B cell (primary cell): ENCODE measurements around the gene TSSK1B. TPM values are rescaled to one million over a fixed set of nuclear protein-coding genes. Genes with fewer than 3 reads are reported as not detected.

Source experiments
- ATAC-seq: fragments of 200-7000 bp; cut with Tn5 transposase; one replicate; pipeline ENCODE4 v1.10.0; 2021; ENCODE audit warnings: low read depth, mild to moderate bottlenecking, moderate number of reproducible peaks, moderate library complexity
- CTCF ChIA-PET: fragments of 350-600 bp; sonication (Branson Sonifier 250); formaldehyde crosslinking; loops from one replicate; lab custom pipeline; 2021; ENCODE audit warnings: antibody characterized with exemption, inconsistent platforms; lab: Charles Lee
- POLR2A ChIA-PET: fragments of 350-600 bp; sonication (Branson Sonifier 250); formaldehyde crosslinking; loops from one replicate; lab custom pipeline; 2021; ENCODE audit warnings: antibody characterized with exemption; lab: Charles Lee
- DNase-seq: peaks from one replicate; pipeline ENCODE4 v3.0.0; 2013
- H2AFZ ChIP-seq: 2 replicates; pipeline ENCODE4 v1.6.1; 2012; ENCODE audit warnings: mild to moderate bottlenecking, low read depth, low read length; ENCODE audit not compliant: insufficient read depth, poor library complexity, severe bottlenecking
- H3K27ac ChIP-seq, 2 donors: 1 replicate in 1 of 2; 2 replicates in 1 of 2; pipeline ENCODE4 v1.5.1; 2012 to 2013; ENCODE audit warnings: low read length in 2 of 2, mild to moderate bottlenecking in 2 of 2, moderate library complexity in 1 of 2
- H3K27me3 ChIP-seq, 4 experiments: fragments of 200-600 bp in 1 of 4; sonication (generic) in 1 of 4; replicated peaks in 1 of 4; 1 replicate in 2 of 4; 2 replicates in 2 of 4; pipeline versions ENCODE4 v1.6.1 to v1.7.0; 2013 to 2016; ENCODE audit warnings: low read length in 3 of 4, mild to moderate bottlenecking in 2 of 4, mixed read lengths in 1 of 4, moderate library complexity in 1 of 4; ENCODE audit not compliant: insufficient read depth in 4 of 4, control insufficient read depth in 3 of 4; ENCODE audit errors: control extremely low read depth in 1 of 4
- H3K36me3 ChIP-seq, 2 experiments: replicated peaks in 1 of 2; 1 replicate in 1 of 2; 2 replicates in 1 of 2; pipeline versions ENCODE4 v1.6.1 to v1.7.1; 2013; ENCODE audit warnings: low read length in 1 of 2; ENCODE audit not compliant: insufficient read depth in 2 of 2, control insufficient read depth in 1 of 2; ENCODE audit errors: control extremely low read depth in 1 of 2, extremely low read depth in 1 of 2
- H3K4me1 ChIP-seq, 2 donors: fragments of 200-600 bp in 1 of 2; sonication (generic) in 1 of 2; 1 replicate in 1 of 2; 2 replicates in 1 of 2; pipeline versions ENCODE4 v1.5.1 to v1.6.1; 2013 to 2017; ENCODE audit warnings: low read length in 2 of 2; ENCODE audit not compliant: control insufficient read depth in 2 of 2, insufficient read depth in 2 of 2
- H3K4me2 ChIP-seq: replicated peaks from 2 replicates; pipeline ENCODE3; 2012; ENCODE audit warnings: mild to moderate bottlenecking, low read depth, low read length; ENCODE audit not compliant: poor library complexity, severe bottlenecking
- H3K4me3 ChIP-seq, 5 experiments: fragments of 200-600 bp in 1 of 5; sonication (generic) in 1 of 5; 1 replicate in 3 of 5; 2 replicates in 2 of 5; pipeline versions ENCODE4 v1.5.1 to v1.7.0; 2011 to 2016; ENCODE audit warnings: low read length in 4 of 5, mild to moderate bottlenecking in 4 of 5, low read depth in 2 of 5, control low read depth in 1 of 5, moderate library complexity in 1 of 5; ENCODE audit not compliant: insufficient read depth in 1 of 5; ENCODE audit errors: control extremely low read depth in 1 of 5, extremely low read depth in 1 of 5
- H3K79me2 ChIP-seq: fragments of 200-600 bp; sonication (generic); one replicate; pipeline ENCODE4 v1.6.0; 2016; ENCODE audit warnings: low read length; ENCODE audit not compliant: control insufficient read depth, insufficient read depth
- H3K9ac ChIP-seq: fragments of 200-600 bp; sonication (generic); 2 replicates; pipeline ENCODE4 v1.6.1; 2017; ENCODE audit warnings: mild to moderate bottlenecking, low read length, moderate library complexity
- H3K9me3 ChIP-seq, 3 donors: one replicate each; pipeline versions ENCODE4 v1.6.1 to v1.7.1; 2013; ENCODE audit warnings: low read length in 2 of 3; ENCODE audit not compliant: control insufficient read depth in 2 of 3, insufficient read depth in 1 of 3; ENCODE audit errors: control extremely low read depth in 1 of 3
- H4K20me1 ChIP-seq: 2 replicates; pipeline ENCODE4 v1.6.0; 2012; ENCODE audit warnings: mild to moderate bottlenecking, low read length; ENCODE audit not compliant: insufficient read depth, control insufficient read depth, poor library complexity, severe bottlenecking
- H3K27ac Mint-ChIP-seq: one replicate; pipeline ENCODE4 v1.8.0; 2021; ENCODE audit warnings: mixed read lengths
- H3K27me3 Mint-ChIP-seq: one replicate; pipeline ENCODE4 v1.8.0; 2021; ENCODE audit warnings: mixed read lengths
- H3K4me1 Mint-ChIP-seq: one replicate; pipeline ENCODE4 v1.8.0; 2021; ENCODE audit warnings: mixed read lengths
- H3K4me3 Mint-ChIP-seq: one replicate; pipeline ENCODE4 v1.8.0; 2021; ENCODE audit warnings: mixed read lengths
- H3K9me3 Mint-ChIP-seq: one replicate; pipeline ENCODE4 v1.8.0; 2022; ENCODE audit warnings: mixed read lengths; ENCODE audit not compliant: insufficient read depth
- EZH2 ChIP-seq: IDR thresholded peaks from 2 replicates; pipeline ENCODE4 v1.6.1; 2012; ENCODE audit warnings: borderline replicate concordance, low read depth, mild to moderate bottlenecking, moderate library complexity, low read length; ENCODE audit not compliant: insufficient read depth, poor library complexity, severe bottlenecking
- WGBS: methylation state at CpG from one replicate; pipeline ENCODE4 v1.1.5; 2013; ENCODE audit warnings: missing lambda C conversion rate; ENCODE audit not compliant: insufficient coverage; 5-methylcytosine and 5-hydroxymethylcytosine counted together
- intact Hi-C: fragments of 100-400 bp; cut with micrococcal nuclease; formaldehyde crosslinking; loops from one replicate; pipeline ENCODE4 v1.10.0; 2022
- polyA plus RNA-seq: library from polyadenylated mRNA; depleted of rRNA; stranded (reverse); fragments of >200 nt; gene quantifications from 2 replicates; pipeline ENCODE4 v1.2.3, GENCODE V29; 2012
- total RNA-seq, 2 donors: library from RNA; stranded (reverse); fragments of 120-200 nt in 1 of 2; gene quantifications; 1 replicate in 1 of 2; 2 replicates in 1 of 2; pipeline versions ENCODE4 v1.2.3 to v1.2.4, GENCODE V29; 2013 to 2022
- TF ChIP-seq, protein P1 (sequence below): fragments of 200-600 bp; IDR thresholded peaks from one replicate; pipeline ENCODE4 v1.8.0; 2022; ENCODE audit warnings: antibody characterized with exemption, mild to moderate bottlenecking

The TSSK1B gene
- total and polyA plus RNA-seq, 2 donors (not counting 1 experiment from before 2014, with no cell fraction given), result not detected

GRCh38 chr5:113452941-113453340 is 18.2 kb upstream of the TSSK1B start:
- Histone ChIP-seq H3K79me2 (no peaks in the 10 kb centered on the region), H3K4me1 (no peaks in the 10 kb centered on the region), H3K36me3 (no peaks in the 10 kb centered on the region), H3K9ac (no peak overlapping the region), H3K4me3 (no peak overlapping the region), H4K20me1 (no peaks in the 10 kb centered on the region), H3K27me3 (no peaks in the 10 kb centered on the region), H3K4me2 (no peak overlapping the region), H3K27ac (no peak overlapping the region), H2AFZ (no peak overlapping the region), H3K9me3 (no peaks in the 10 kb centered on the region)
- intact Hi-C loops, result no loop called here
- DNase-seq (no peak), ATAC-seq (no peak)
- ChIA-PET POLR2A (no interaction called here), CTCF (no interaction called here)
- Mint-ChIP-seq H3K9me3 (no peaks in the 10 kb centered on the region), H3K4me1 (no peaks in the 10 kb centered on the region), H3K4me3 (no peak overlapping the region), H3K27ac (no peak overlapping the region), H3K27me3 (peaks cover 21% of the 10 kb centered on the region)
- 100% methylated on average over 2 of the region's 6 CpGs for WGBS
- TF ChIP-seq, protein P1, sequence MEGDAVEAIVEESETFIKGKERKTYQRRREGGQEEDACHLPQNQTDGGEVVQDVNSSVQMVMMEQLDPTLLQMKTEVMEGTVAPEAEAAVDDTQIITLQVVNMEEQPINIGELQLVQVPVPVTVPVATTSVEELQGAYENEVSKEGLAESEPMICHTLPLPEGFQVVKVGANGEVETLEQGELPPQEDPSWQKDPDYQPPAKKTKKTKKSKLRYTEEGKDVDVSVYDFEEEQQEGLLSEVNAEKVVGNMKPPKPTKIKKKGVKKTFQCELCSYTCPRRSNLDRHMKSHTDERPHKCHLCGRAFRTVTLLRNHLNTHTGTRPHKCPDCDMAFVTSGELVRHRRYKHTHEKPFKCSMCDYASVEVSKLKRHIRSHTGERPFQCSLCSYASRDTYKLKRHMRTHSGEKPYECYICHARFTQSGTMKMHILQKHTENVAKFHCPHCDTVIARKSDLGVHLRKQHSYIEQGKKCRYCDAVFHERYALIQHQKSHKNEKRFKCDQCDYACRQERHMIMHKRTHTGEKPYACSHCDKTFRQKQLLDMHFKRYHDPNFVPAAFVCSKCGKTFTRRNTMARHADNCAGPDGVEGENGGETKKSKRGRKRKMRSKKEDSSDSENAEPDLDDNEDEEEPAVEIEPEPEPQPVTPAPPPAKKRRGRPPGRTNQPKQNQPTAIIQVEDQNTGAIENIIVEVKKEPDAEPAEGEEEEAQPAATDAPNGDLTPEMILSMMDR, result no peak
- TF ChIP-seq EZH2, result no peak

GRCh38 chr5:113451797-113452196 is 17.0 kb upstream of the TSSK1B start:
- no peak overlapping the region for H3K9ac ChIP-seq

More at GRCh38 chr5:113451797-113452196, 17.0 kb upstream of the TSSK1B start:
- Histone ChIP-seq H3K79me2 (no peaks in the 10 kb centered on the region), H3K4me3 (no peak overlapping the region), H3K27me3 (peaks cover 0 to 2% (median 0%) of the 10 kb centered on the region in 4 experiments), H3K9me3 (no peaks in the 10 kb centered on the region), H3K36me3 (no peaks in the 10 kb centered on the region), H3K27ac (no peak overlapping the region), H3K4me2 (no peak overlapping the region), H3K4me1 (no peaks in the 10 kb centered on the region), H2AFZ (no peak overlapping the region), H4K20me1 (no peaks in the 10 kb centered on the region)
- H3K4me1 Mint-ChIP-seq, result no peaks in the 10 kb centered on the region
- no peak overlapping the region for H3K4me3 Mint-ChIP-seq
- no peak for ATAC-seq
- TF ChIP-seq EZH2, result no peak
- TF ChIP-seq, protein P1, result no peak
- no peak overlapping the region for H3K27ac Mint-ChIP-seq
- no peaks in the 10 kb centered on the region for H3K9me3 Mint-ChIP-seq
- no peak for DNase-seq
- intact Hi-C loops, result no loop called here
- CTCF ChIA-PET, result no interaction called here
- POLR2A ChIA-PET, result no interaction called here
- 93% methylated on average over 2 of the region's 2 CpGs for WGBS
- peaks cover 24% of the 10 kb centered on the region for H3K27me3 Mint-ChIP-seq
